Nephron progenitor cell (in vitro differentiated cells): ENCODE measurements around the gene LIN28B.

Experiments used
- DNase-seq: peaks from one replicate; pipeline ENCODE4 v3.0.0; 2021
- H3K27ac Mint-ChIP-seq: 2 replicates; pipeline ENCODE4 v1.8.0; 2021; ENCODE audit warnings: mild to moderate bottlenecking, moderate library complexity, mixed read lengths
- H3K27me3 Mint-ChIP-seq: 2 replicates; pipeline ENCODE4 v1.8.0; 2021; ENCODE audit warnings: mild to moderate bottlenecking, low read depth, mixed read lengths; ENCODE audit not compliant: poor library complexity
- H3K36me3 Mint-ChIP-seq: 2 replicates; pipeline ENCODE4 v1.8.0; 2021; ENCODE audit warnings: low read depth, mixed read lengths
- H3K4me1 Mint-ChIP-seq: 2 replicates; pipeline ENCODE4 v1.8.0; 2021; ENCODE audit warnings: mixed read lengths
- H3K4me3 Mint-ChIP-seq: 2 replicates; pipeline ENCODE4 v1.8.0; 2021; ENCODE audit warnings: mild to moderate bottlenecking, moderate library complexity, mixed read lengths
- H3K9me3 Mint-ChIP-seq: 2 replicates; pipeline ENCODE4 v1.8.0; 2021; ENCODE audit warnings: mild to moderate bottlenecking, moderate library complexity, mixed read lengths
- CTCF ChIP-seq: fragments of 200-600 bp; sonication (generic); IDR thresholded peaks from 2 replicates; pipeline ENCODE4 v1.5.0; 2021; ENCODE audit warnings: antibody characterized with exemption

LIN28B gene

GRCh38 chr6:105028898-105029297, 72.0 kb downstream of the LIN28B start:
- Mint-ChIP-seq H3K4me3 (no peak overlapping the region), H3K36me3 (peaks cover 28% of the 10 kb centered on the region), H3K27me3 (peaks cover 3% of the 10 kb centered on the region), H3K9me3 (no peaks in the 10 kb centered on the region), H3K4me1 (peaks cover 1% of the 10 kb centered on the region), H3K27ac (no peak overlapping the region)
- no peak for DNase-seq
- no peak for TF ChIP-seq CTCF

GRCh38 chr6:105029581-105029980, 72.7 kb downstream of the LIN28B start:
- TF ChIP-seq CTCF = no peak
- peaks cover 8% of the 10 kb centered on the region for H3K4me1 Mint-ChIP-seq
- peaks cover 28% of the 10 kb centered on the region for H3K36me3 Mint-ChIP-seq
- no peak overlapping the region for H3K27ac Mint-ChIP-seq
- H3K9me3 Mint-ChIP-seq = no peaks in the 10 kb centered on the region
- no peak overlapping the region for H3K4me3 Mint-ChIP-seq
- H3K27me3 Mint-ChIP-seq = peaks cover 3% of the 10 kb centered on the region
- no peak for DNase-seq

GRCh38 chr6:105034470-105034869, 77.6 kb downstream of the LIN28B start:
- Mint-ChIP-seq H3K27ac (peak overlapping the region; percentile 23), H3K4me1 (peaks cover 46% of the 10 kb centered on the region)

GRCh38 chr6:105035299-105035698, 78.4 kb downstream of the LIN28B start:
- peaks cover 46% of the 10 kb centered on the region for H3K4me1 Mint-ChIP-seq
- TF ChIP-seq CTCF = no peak
- no peaks in the 10 kb centered on the region for H3K9me3 Mint-ChIP-seq
- H3K27ac Mint-ChIP-seq = peak overlapping the region; percentile 71
- H3K27me3 Mint-ChIP-seq = peaks cover 3% of the 10 kb centered on the region
- H3K4me3 Mint-ChIP-seq = no peak overlapping the region
- no peak for DNase-seq
- peaks cover 26% of the 10 kb centered on the region for H3K36me3 Mint-ChIP-seq

More at GRCh38 chr6:105034470-105034869, 77.6 kb downstream of the LIN28B start:
- H3K36me3 Mint-ChIP-seq = peaks cover 26% of the 10 kb centered on the region
- no peak for TF ChIP-seq CTCF
- peaks cover 3% of the 10 kb centered on the region for H3K27me3 Mint-ChIP-seq
- H3K9me3 Mint-ChIP-seq = no peaks in the 10 kb centered on the region
- H3K4me3 Mint-ChIP-seq = no peak overlapping the region
- no peak for DNase-seq

- Mint-ChIP-seq H3K4me1 (peaks cover 49% of the 10 kb centered on the region), H3K36me3 (peaks cover 30% of the 10 kb centered on the region), H3K9me3 (no peaks in the 10 kb centered on the region), H3K27ac (peak overlapping the region; percentile 62), H3K27me3 (peaks cover 3% of the 10 kb centered on the region), H3K4me3 (no peak overlapping the region)
- DNase-seq = no peak
- no peak for TF ChIP-seq CTCF
Observed at GRCh38 chr6:105036351-105036750, 79.4 kb downstream of the LIN28B start.

- Mint-ChIP-seq H3K4me3 (no peak overlapping the region), H3K9me3 (no peaks in the 10 kb centered on the region), H3K27ac (peak overlapping the region; percentile 95), H3K4me1 (peaks cover 66% of the 10 kb centered on the region), H3K36me3 (peaks cover 22% of the 10 kb centered on the region), H3K27me3 (no peaks in the 10 kb centered on the region)
- TF ChIP-seq CTCF = no peak
- no peak for DNase-seq
Observed at GRCh38 chr6:105038259-105038658, 81.4 kb downstream of the LIN28B start.
